Epithelial cell of prostate (primary cell): Measurements from ENCODE around the gene BNC1.
"Not testable (repeated sequence)": the region's sequence is repeated elsewhere in the genome, so short reads cannot be mapped to it uniquely, and the experiment has no call there.

Experiments
- DNase-seq: peaks from one replicate; pipeline ENCODE4 v3.0.0-alpha.2; 2011; ENCODE audit warnings: low read depth, low spot score
- H3K27ac ChIP-seq: fragments of 450-650 bp; 2 replicates; pipeline ENCODE4 v1.5.1; 2017; ENCODE audit warnings: mild to moderate bottlenecking

The BNC1 gene

DNA sequence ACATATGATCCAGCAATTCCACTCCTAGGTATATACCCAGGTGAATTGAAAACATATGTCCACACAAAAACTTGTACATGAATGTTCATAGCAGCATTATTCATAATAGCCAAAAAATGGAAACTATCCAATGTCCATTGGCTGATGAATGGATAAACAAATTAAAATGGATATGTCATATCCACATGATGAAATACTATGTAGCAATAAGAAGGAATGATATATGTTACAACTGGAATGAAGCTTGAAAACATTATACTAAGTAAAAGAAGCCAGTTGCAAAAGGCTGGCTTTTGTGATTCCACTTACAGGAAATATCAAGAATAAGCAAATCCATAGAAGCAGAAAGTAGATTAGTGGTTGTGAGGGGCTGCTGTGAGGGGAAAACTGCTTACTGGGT lies 33.7 kb downstream of the BNC1 start:
- H3K27ac ChIP-seq, result peak overlapping the region; percentile 70
- DNase-seq, result no peak

DNA sequence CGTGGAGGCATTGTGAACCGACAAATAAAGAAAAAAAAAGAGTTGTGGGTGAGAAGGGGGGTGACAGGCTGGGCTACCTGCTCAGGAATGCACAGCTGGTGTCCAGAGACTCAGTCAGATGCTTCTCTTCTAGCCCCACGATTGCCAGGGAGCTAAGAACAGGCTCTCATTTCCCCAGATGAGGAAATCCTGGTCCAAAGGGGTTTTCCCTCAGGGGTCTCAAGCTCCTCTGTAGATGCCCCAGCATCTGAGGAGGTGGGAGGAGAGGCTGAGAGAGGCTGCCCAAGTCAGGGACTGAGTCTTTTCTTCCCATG lies 35.5 kb downstream of the BNC1 start:
- H3K27ac ChIP-seq, result no peak overlapping the region
- no peak for DNase-seq

DNA sequence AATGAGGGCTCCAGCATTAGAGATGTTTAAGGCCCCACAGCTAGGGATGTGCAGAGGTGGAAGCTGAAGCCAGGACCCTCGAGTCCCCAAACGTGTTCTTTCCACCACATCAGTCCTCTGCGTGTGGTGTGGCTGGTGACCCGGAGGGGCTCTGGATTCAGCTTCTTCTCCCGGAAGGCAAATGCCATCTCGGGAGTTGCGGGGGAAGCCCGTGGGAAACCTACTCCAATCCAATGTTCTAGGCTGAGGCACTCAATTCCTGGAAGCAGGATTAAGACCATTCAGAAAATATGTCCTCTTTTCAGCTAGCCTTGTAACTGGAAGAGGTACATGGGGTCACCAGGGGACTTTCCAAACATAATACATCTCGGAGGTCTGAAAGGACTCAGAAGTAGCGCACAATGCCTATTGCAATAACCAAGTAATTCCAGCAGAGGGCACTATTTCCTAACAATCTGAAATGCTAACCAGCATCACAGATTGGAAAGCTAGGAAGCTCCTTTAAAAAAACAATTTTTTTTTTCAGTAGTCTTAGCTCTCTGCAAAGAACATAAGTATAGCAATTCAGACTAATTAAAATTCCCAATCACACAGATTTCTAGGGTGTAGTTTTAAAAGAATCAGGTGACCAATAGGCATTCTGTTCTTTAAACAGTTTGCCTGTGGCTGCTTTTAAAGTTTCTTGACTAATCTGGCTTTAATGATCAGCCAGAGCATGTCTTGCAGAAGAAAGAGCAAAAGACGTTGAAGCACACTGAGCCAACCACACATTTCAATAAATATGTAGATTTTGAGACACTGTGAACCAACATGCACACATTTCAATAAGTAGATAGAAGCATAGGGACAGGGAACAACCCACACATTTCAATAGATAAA lies 36.1 kb downstream of the BNC1 start:
- H3K27ac ChIP-seq, result no peak overlapping the region
- no peak for DNase-seq

- DNase-seq, result no peak
- H3K27ac ChIP-seq, result no peak overlapping the region
These were observed 40.8 kb downstream of the BNC1 start for GRCh38 chr15:83243634-83244033.

GRCh38 chr15:83230242-83230641 lies 54.2 kb downstream of the BNC1 start:
- H3K27ac ChIP-seq, result no peak overlapping the region
- no peak for DNase-seq

- H3K27ac ChIP-seq, result no peak overlapping the region
- DNase-seq, result no peak
These were observed 59.0 kb downstream of the BNC1 start for GRCh38 chr15:83225449-83225848.

DNA sequence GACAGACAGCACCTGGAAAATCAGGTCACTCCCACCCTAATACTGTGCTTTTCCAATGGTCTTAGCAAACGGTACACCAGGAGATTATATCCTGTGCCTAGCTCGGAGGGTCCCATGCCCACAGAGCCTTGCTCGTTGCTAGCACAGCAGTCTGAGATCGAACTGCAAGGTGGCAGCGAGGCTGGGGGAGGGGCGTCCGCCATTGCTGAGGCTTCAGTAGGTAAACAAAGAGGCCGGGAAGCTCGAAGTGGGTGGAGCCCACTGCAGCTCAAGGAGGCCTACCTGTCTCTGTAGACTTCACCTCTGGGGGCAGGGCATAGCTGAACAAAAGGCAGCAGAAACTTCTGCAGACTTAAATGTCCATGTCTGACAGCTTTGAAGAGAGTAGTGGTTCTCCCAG lies 62.7 kb downstream of the BNC1 start:
- not testable (repeated sequence) for DNase-seq, H3K27ac ChIP-seq

- H3K27ac ChIP-seq, result no peak overlapping the region
- no peak for DNase-seq
These were observed 65.4 kb downstream of the BNC1 start for GRCh38 chr15:83219026-83219425.

DNA sequence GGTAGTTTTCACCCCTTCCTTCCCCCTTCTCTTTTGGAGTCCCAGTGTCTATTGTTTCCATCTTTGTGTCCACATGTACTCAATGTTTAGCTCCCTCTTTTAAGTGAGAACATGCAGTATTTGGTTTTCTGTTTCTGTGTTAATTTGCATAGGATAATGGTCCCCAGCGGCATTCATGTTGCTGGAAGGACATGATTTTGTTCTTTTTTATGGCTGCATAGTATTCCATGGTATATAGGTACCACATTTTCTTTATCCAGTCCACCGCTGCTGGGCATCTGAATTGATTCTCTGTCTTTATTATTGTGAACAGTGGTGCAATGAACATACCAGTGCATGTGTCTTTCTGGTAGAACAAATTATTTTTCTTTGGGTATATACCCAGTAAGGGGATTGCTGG lies 69.2 kb downstream of the BNC1 start:
- no peak for DNase-seq
- H3K27ac ChIP-seq, result no peak overlapping the region

DNA sequence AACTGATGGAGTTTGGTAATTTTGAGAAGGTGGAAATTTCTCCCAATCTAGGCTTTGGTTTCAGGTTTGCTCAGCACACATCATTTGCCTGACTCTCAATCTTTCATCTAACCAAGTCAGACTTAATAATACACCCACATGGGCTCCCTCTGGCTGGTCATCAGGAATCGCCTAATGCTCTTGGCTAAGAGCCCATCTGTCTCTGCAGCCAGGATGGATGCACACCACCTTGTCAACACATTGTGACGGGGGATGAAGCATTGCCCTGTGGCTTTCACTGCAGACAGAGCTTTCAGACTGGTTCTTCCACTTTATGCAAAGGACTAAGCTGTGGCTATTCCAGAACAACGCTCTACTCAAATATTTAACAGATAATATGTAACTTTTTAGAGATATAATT lies 73.8 kb downstream of the BNC1 start:
- DNase-seq, result peak; percentile 84
- peak overlapping the region; percentile 10 for H3K27ac ChIP-seq

- DNase-seq, result no peak
- no peak overlapping the region for H3K27ac ChIP-seq
These were observed 75.1 kb downstream of the BNC1 start for GRCh38 chr15:83209333-83209732.

DNA sequence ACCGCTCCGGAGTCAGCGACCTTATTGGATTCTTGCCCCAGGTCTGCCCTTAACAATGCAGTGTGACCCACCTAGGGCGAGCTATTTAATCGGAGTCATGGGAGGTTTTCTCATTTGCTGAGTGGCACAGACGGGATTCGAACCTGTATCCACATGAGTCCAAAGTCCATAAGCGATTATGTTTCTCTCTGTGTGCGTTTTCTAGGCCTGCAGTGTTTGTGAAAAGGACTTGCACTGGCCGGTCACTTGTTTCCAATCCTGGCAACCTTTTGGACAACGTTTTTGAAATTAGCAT lies 76.2 kb downstream of the BNC1 start:
- no peak overlapping the region for H3K27ac ChIP-seq

GRCh38 chr15:83207660-83208366 lies 76.7 kb downstream of the BNC1 start, which contains the start of gene HDGFL3:
HDGFL3 (minus strand) TSS chr15:83207823; CDS start chr15:83207414, 409 bp downstream.
- no peak for DNase-seq
- peak within 1 kb of the TSS; percentile 73 for H3K27ac ChIP-seq

More for the DNA sequence above, 76.2 kb downstream of the BNC1 start:
- no peak for DNase-seq

DNA sequence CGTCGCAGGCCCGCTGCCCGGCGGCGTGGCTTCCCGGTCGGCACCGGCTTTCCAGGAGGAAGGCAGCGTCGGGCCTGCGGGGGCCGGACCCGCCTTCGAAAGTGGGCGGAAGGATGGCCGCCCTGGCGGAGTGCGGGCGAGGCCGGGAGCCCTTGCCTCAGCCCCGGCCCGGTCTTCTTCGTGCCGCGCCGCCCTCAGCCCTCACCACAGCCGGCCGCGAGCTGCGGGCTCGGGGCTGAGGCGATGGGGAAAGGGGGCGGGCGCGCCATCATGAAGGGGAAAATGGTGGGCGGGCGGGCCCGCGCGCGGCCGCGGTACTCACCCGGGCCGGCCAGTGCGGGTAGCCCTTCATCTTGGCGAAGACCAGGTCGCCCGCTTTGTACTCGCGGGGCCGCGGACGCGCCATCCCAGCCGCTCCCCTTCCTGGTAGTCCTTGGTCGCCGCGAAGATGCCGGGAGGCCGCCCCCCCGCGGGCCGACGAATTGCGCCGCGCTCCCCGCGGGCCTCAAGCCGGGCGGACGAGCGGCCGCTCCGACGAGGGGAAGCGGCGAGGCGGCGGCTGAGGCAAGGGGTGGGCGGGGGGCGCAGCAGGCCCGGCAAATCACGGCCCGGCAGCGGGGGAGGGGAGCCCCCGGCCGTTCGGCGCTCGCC lies 77.3 kb downstream of the BNC1 start:
- no peak for DNase-seq

DNA sequence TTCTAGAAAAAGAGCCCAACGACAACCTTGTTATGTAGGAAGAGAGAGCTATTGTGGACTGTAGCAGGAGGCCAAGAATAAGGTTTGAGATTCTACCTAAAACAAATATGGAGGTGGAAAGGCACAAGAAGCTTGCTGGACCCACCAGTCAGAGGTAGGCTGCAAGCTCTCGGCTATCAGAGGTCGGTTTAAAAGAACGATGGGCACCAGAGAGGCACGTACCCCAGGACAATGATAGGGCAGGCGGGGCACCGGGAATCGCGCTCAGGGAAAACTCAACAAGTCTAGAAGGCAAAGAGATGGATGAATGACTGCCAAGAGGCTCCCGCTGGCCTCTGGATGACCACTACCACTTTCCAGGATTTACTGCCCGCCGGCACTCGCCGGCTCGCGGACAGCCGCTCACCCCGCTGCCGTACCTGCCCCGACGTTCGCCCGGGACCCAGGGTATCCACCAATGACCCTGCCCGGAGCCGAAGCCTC lies 77.9 kb downstream of the BNC1 start:
- H3K27ac ChIP-seq, result peak overlapping the region; percentile 73
- DNase-seq, result no peak

More for the DNA sequence above, 77.3 kb downstream of the BNC1 start:
- peak overlapping the region; percentile 73 for H3K27ac ChIP-seq
